Lung (tissue), 12 donors: ENCODE results near the gene LRP3. TPM values are rescaled to one million over a fixed set of nuclear protein-coding genes. Genes with fewer than 3 reads are reported as not detected.

Experiments
- ATAC-seq: fragments of 200-7000 bp; cut with Tn5 transposase; one replicate; pipeline ENCODE4 v1.9.1; 2020; ENCODE audit warnings: moderate number of reproducible peaks; ENCODE audit not compliant: insufficient read depth, low FRiP score
- DNase-seq, 3 donors: peaks; one replicate each; pipeline ENCODE4 v3.0.0-alpha.2; 2013 to 2017
- H3K27ac ChIP-seq, 2 donors: one replicate each; pipeline ENCODE4 v1.5.1; 2013; ENCODE audit warnings: mild to moderate bottlenecking in 2 of 2, moderate library complexity in 2 of 2, control low read depth in 1 of 2, inconsistent platforms in 1 of 2, low read depth in 1 of 2, low read length in 1 of 2
- H3K27me3 ChIP-seq, 3 donors: one replicate each; pipeline ENCODE4 v1.5.1; 2013; ENCODE audit warnings: low read length in 2 of 3; ENCODE audit not compliant: control insufficient read depth in 3 of 3, insufficient read depth in 3 of 3
- H3K36me3 ChIP-seq, 4 donors: one replicate each; pipeline ENCODE4 v1.5.1; 2013; ENCODE audit warnings: low read length in 4 of 4, mild to moderate bottlenecking in 1 of 4, moderate library complexity in 1 of 4; ENCODE audit not compliant: control insufficient read depth in 4 of 4, insufficient read depth in 4 of 4
- H3K4me1 ChIP-seq, 5 donors: one replicate each; pipeline ENCODE4 v1.5.1; 2013; ENCODE audit warnings: low read length in 5 of 5, mild to moderate bottlenecking in 2 of 5, moderate library complexity in 1 of 5; ENCODE audit not compliant: control insufficient read depth in 5 of 5, insufficient read depth in 5 of 5
- H3K4me3 ChIP-seq: one replicate; pipeline ENCODE4 v1.5.1; 2013; ENCODE audit warnings: mild to moderate bottlenecking, control low read depth, moderate library complexity
- H3K9ac ChIP-seq, 2 donors: one replicate each; pipeline ENCODE4 v1.5.1; 2013; ENCODE audit warnings: low read length in 2 of 2, control low read depth in 1 of 2; ENCODE audit not compliant: insufficient read depth in 1 of 2
- H3K9me3 ChIP-seq, 4 donors: one replicate each; pipeline ENCODE4 v1.5.1; 2013; ENCODE audit warnings: low read length in 3 of 4, mild to moderate bottlenecking in 1 of 4, moderate library complexity in 1 of 4; ENCODE audit not compliant: control insufficient read depth in 4 of 4, insufficient read depth in 3 of 4
- CTCF ChIP-seq: IDR thresholded peaks from 2 replicates; pipeline ENCODE4 v1.5.1; 2012; ENCODE audit warnings: mild to moderate bottlenecking; ENCODE audit errors: control extremely low read depth, extremely low read depth
- WGBS, 2 donors: extraction: QIAGEN DNeasy Blood & Tissue Kit; methylation state at CpG; one replicate each; pipeline ENCODE4 v1.1.7; 2013; 5-methylcytosine and 5-hydroxymethylcytosine counted together
- polyA plus RNA-seq, 2 donors: library from polyadenylated mRNA; stranded (reverse); fragments of 200-250 nt; gene quantifications; one replicate each; pipeline ENCODE4 v1.2.1, GENCODE V29; 2013
- total RNA-seq, 2 donors: library from RNA; depleted of rRNA in 1 of 2; stranded (reverse); fragments of >200 nt in 1 of 2; gene quantifications; one replicate each; pipeline ENCODE4 v1.2.1, GENCODE V29; 2014 to 2021
- donor health status: control.
- donor health status: control.
- donor health status: Bipolar disorder and iron deficiency.
- donor health status: healthy.
- donor health status: DM: yes; HTN: yes; CAD: no.

The LRP3 gene
- total and polyA plus RNA-seq, 4 donors, result 10.6 to 18.2 (median 14.6) TPM

GRCh38 chr19:33248104-33248503 lies 54.0 kb downstream of the LRP3 start:
- DNase-seq (no peak), ATAC-seq (no peak)
- no peaks in the 10 kb centered on the region for H3K36me3 ChIP-seq
- no peak overlapping the region for H3K9ac ChIP-seq
- no peak overlapping the region for H3K4me3 ChIP-seq
- H3K27ac ChIP-seq, result no peak overlapping the region
- peaks cover 0 to 5% (median 0%) of the 10 kb centered on the region in 5 donors for H3K4me1 ChIP-seq
- TF ChIP-seq CTCF, result no peak
- no peaks in the 10 kb centered on the region for H3K27me3 ChIP-seq
- peaks cover 0 to 6% (median under 1%) of the 10 kb centered on the region in 4 donors for H3K9me3 ChIP-seq
- 79 to 86% methylated on average over 7 to 8 of the region's 8 CpGs for WGBS, 2 donors

GRCh38 chr19:33248553-33248953 lies 54.4 kb downstream of the LRP3 start:
- Histone ChIP-seq H3K4me3 (no peak overlapping the region), H3K27me3 (no peaks in the 10 kb centered on the region), H3K36me3 (no peaks in the 10 kb centered on the region), H3K9me3 (peaks cover 0 to 6% (median under 1%) of the 10 kb centered on the region in 4 donors), H3K9ac (no peak overlapping the region), H3K27ac (no peak overlapping the region), H3K4me1 (peaks cover 0 to 5% (median 0%) of the 10 kb centered on the region in 5 donors)
- ATAC-seq (no peak), DNase-seq (no peak)
- TF ChIP-seq CTCF, result no peak
- WGBS, 2 donors, result 63 to 66% methylated on average over 11 of the region's 11 CpGs

GRCh38 chr19:33248954-33249613 lies 55.0 kb downstream of the LRP3 start:
- peak overlapping the region in 1 of 2 donors; percentile 21 for H3K27ac ChIP-seq
- peaks cover 0 to 6% (median under 1%) of the 10 kb centered on the region in 4 donors for H3K9me3 ChIP-seq
- TF ChIP-seq CTCF, result no peak
- no peaks in the 10 kb centered on the region for H3K27me3 ChIP-seq
- 28 to 35% methylated on average over 27 to 28 of the region's 28 CpGs for whole genome bisulfite sequencing, 2 donors
- ATAC-seq (peak; percentile 74), DNase-seq (no peak)
- H3K9ac ChIP-seq, result no peak overlapping the region
- no peaks in the 10 kb centered on the region for H3K36me3 ChIP-seq
- H3K4me1 ChIP-seq, result peaks cover 0 to 5% (median 0%) of the 10 kb centered on the region in 5 donors
- H3K4me3 ChIP-seq, result no peak overlapping the region
